ENCODE data around the gene ZNF711.
A peak's percentile ranks its signal among the peaks of the same experiment; 100 is the strongest.
"Not testable (repeated sequence)": the region's sequence is repeated elsewhere in the genome, so short reads cannot be mapped to it uniquely, and the experiment has no call there.

ZNF711 gene
- 0.52 to 8.7 (median 2.6) reads per million in 18 experiments for total RNA-seq

- peak; percentile 4 to 30 for DNase-seq
Measured at GRCh38 chrX:85243761-85244449, at the start of gene ZNF711, which contains the start of gene SATL1. TSS of gene ZNF711 (plus strand) at chrX:85243991. CDS start at chrX:85247573, 3,582 bp downstream. TSS of gene SATL1 (minus strand) at chrX:85243779. CDS start at chrX:85108968, 134,811 bp downstream.

GRCh38 chrX:85196319-85196718 is 47.5 kb upstream of the ZNF711 start:
- DNase-seq: no peak

GRCh38 chrX:85203461-85203970 is 40.3 kb upstream of the ZNF711 start:
- no peak for DNase-seq

DNA sequence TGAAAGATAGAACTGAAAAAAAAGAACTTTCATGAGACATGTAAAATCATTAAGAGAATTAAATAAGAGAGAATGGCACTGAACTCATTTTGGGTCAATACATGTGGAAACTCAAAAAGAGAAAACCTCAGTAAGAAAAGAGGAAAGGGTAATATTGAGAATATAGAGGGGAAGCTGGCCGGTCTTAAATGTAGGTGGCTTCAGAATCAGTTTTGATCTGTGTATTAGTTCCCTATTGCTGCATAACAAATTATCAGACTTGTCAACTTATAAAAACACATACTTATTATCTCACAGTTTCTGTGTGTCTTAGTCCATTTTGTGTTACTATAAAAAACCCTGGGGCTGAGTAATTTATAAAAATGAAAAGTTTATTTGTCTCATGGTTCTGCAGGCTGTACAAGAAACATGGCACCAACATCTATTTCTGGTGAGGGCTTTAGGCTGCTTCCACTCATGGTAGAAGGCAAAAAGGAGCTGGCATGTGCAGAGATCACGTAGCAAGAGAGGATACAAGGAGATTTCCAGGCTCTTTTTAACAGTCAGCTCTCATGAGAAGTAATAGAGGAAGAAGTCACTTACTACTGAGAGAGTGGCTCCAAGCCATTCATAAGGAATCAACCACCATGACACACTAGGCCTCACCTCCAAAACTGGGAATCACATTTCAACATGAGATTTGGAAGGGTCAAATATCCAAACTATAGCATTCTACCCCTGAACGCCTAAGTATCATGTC is 29.8 kb upstream of the ZNF711 start:
- no peak for DNase-seq

- no peak for DNase-seq
Measured at GRCh38 chrX:85215946-85216345, 27.8 kb upstream of the ZNF711 start.

DNA sequence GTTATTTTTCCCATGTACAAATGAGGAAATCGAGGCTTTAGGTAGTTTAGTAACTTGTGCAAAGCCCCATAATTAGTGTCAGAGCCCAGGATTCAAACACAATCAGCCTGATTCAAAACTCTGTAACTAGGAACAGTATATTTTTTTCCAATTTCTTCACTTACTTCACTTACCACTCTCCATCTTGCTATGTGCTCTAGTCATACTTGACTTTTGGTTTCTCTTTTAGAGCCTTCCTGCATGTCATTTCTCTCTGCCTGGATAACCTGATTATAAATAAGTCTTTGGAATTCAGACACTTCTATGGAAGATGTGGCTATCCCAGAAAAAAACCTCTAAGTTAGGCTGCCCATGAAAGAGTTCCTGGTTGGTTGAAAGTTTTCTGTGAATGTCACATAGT is 22.4 kb upstream of the ZNF711 start:
- DNase-seq: no peak

DNA sequence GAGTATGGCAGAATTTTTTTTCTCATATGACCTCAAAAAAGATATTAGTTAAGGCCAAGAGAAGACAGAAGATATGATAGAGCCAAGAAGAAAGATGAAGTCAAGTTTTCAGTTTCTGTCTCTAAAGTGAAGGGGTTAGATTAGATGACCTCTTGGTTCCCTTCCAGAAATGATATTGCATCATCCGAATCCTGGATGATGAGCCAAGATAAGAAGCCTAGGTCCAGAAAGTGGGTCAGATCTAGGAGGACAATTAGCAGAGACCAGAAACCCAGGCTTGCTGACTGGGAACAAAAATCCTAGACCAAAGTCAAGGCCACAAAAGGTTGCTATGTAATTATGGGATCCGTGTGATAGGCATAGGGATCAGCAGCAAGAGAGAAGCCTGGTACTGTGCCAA is 20.4 kb upstream of the ZNF711 start:
- DNase-seq: no peak

- no peak for DNase-seq
Measured at GRCh38 chrX:85243155-85243554, 636 bp upstream of the ZNF711 start.

DNA sequence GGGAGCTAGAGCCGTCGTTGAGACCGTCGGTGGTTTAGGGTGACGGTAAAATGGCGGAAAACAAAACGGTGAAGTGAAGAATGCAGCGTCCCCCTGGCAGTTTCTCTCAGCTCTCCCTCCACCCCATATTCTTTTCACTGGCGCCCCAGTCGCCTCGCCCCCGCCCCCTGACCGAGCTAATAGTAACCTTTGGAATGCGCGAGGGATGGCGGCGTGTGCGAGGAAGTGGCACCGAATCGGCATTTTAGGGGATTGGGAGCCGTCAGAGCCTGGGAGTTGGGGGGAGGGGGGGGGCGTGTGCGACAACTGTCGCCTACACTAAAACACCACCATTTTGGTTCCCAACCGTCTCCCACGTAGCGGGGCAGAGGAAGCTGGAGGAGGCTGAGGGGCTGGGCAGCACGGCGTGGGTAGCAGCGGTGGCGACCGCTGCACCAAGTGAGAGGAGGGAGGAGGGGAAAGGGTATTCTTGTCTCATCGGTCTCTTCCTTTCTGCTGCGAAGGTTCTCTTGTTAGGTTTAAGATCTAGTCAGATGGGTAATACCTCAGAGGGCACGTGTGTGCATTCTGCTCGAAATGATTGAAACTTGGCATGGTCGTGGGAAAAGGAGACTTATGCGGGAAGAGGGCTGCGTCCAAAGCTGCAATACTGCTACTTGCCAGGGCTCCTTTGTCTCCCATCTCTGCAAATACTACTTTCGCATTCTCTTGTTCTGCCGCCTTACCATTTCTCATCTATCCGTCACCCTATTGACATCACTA is 840 bp downstream of the ZNF711 start:
- DNase-seq: peak in 1 of 2 donors; percentile 1

- DNase-seq: not testable (repeated sequence)
Measured at GRCh38 chrX:85285286-85285685, 41.5 kb downstream of the ZNF711 start.

GRCh38 chrX:85288992-85289723 is 45.4 kb downstream of the ZNF711 start:
- no peak for DNase-seq

- no peak for DNase-seq
Measured at GRCh38 chrX:85303544-85303943, 59.8 kb downstream of the ZNF711 start.

GRCh38 chrX:85309717-85310116 is 65.9 kb downstream of the ZNF711 start:
- no peak for DNase-seq

DNA sequence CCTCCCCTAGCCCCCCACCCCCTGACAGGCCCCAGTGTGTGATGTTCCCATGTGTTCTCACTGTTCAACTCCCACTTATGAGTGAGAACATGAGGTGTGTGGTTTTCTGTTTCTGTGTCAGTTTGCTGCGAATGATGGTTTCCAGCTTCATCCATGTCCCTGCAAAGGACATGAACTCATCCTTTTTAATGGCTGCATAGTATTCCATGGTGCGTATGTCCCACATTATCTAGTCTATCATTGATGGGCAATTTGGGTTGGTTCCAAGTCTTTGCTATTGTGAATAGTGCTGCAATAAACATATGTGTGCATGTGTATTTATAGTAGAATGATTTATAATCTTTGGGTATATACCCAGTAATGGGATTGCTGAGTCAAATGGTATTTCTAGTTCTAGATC is 67.6 kb downstream of the ZNF711 start:
- not testable (repeated sequence) for DNase-seq

All from inflammatory macrophage (primary cell).